ENCODE results near the gene EFR3B.
"Not testable (repeated sequence)": the region's sequence is repeated elsewhere in the genome, so short reads cannot be mapped to it uniquely, and the experiment has no call there.

Gene EFR3B

GRCh38 chr2:25102352-25102751, 60.5 kb downstream of the EFR3B start:
- not testable (repeated sequence) for DNase-seq (ENCODE audit: low read depth in 1 of 2, low spot score in 1 of 2)

GRCh38 chr2:25103287-25103871, 61.5 kb downstream of the EFR3B start:
- DNase-seq (ENCODE audit: low read depth in 1 of 2, low spot score in 1 of 2): no peak

- no peak for DNase-seq (ENCODE audit: low read depth in 1 of 2, low spot score in 1 of 2)
These were observed 62.9 kb downstream of the EFR3B start for GRCh38 chr2:25104736-25105135.

GRCh38 chr2:25105336-25106085, 63.6 kb downstream of the EFR3B start:
- no peak for DNase-seq (ENCODE audit: low read depth in 1 of 2, low spot score in 1 of 2)

- DNase-seq (ENCODE audit: low read depth in 1 of 2, low spot score in 1 of 2): no peak
These were observed 67.9 kb downstream of the EFR3B start for GRCh38 chr2:25109822-25110221.

GRCh38 chr2:25112113-25112512, 70.2 kb downstream of the EFR3B start:
- no peak for DNase-seq (ENCODE audit: low read depth in 1 of 2, low spot score in 1 of 2)

GRCh38 chr2:25115249-25115883, 73.5 kb downstream of the EFR3B start:
- DNase-seq (ENCODE audit: low read depth in 1 of 2, low spot score in 1 of 2): no peak

- DNase-seq (ENCODE audit: low read depth in 1 of 2, low spot score in 1 of 2): no peak
These were observed 74.0 kb downstream of the EFR3B start for GRCh38 chr2:25115902-25116301.

- no peak for DNase-seq (ENCODE audit: low read depth in 1 of 2, low spot score in 1 of 2)
These were observed 75.1 kb downstream of the EFR3B start for GRCh38 chr2:25116956-25117355.

GRCh38 chr2:25119263-25119662, 77.4 kb downstream of the EFR3B start:
- no peak for DNase-seq (ENCODE audit: low read depth in 1 of 2, low spot score in 1 of 2)

GRCh38 chr2:25122367-25122766, 80.5 kb downstream of the EFR3B start:
- no peak for DNase-seq (ENCODE audit: low read depth in 1 of 2, low spot score in 1 of 2)

GRCh38 chr2:25123682-25124081, 81.8 kb downstream of the EFR3B start:
- no peak for DNase-seq (ENCODE audit: low read depth in 1 of 2, low spot score in 1 of 2)

- no peak for DNase-seq (ENCODE audit: low read depth in 1 of 2, low spot score in 1 of 2)
These were observed 83.3 kb downstream of the EFR3B start for GRCh38 chr2:25125189-25125588.

- DNase-seq (ENCODE audit: low read depth in 1 of 2, low spot score in 1 of 2): no peak
These were observed 84.1 kb downstream of the EFR3B start for GRCh38 chr2:25125976-25126375.

- DNase-seq (ENCODE audit: low read depth in 1 of 2, low spot score in 1 of 2): not testable (repeated sequence)
These were observed 85.2 kb downstream of the EFR3B start for GRCh38 chr2:25127071-25127470.

- no peak for DNase-seq (ENCODE audit: low read depth in 1 of 2, low spot score in 1 of 2)
These were observed 85.8 kb downstream of the EFR3B start for GRCh38 chr2:25127646-25128045.

- DNase-seq (ENCODE audit: low read depth in 1 of 2, low spot score in 1 of 2): no peak
These were observed 88.1 kb downstream of the EFR3B start for GRCh38 chr2:25129901-25130520.

GRCh38 chr2:25131253-25131566, 89.3 kb downstream of the EFR3B start:
- no peak for DNase-seq (ENCODE audit: low read depth in 1 of 2, low spot score in 1 of 2)

GRCh38 chr2:25131567-25132298, 89.9 kb downstream of the EFR3B start:
- peak in 1 of 2 donors; percentile 5 for DNase-seq (ENCODE audit: low read depth in 1 of 2, low spot score in 1 of 2)

GRCh38 chr2:25132299-25132635, 90.4 kb downstream of the EFR3B start:
- DNase-seq (ENCODE audit: low read depth in 1 of 2, low spot score in 1 of 2): no peak

GRCh38 chr2:25132693-25133092, 90.8 kb downstream of the EFR3B start:
- DNase-seq (ENCODE audit: low read depth in 1 of 2, low spot score in 1 of 2): no peak

GRCh38 chr2:25140535-25140934, 98.7 kb downstream of the EFR3B start:
- DNase-seq (ENCODE audit: low read depth in 1 of 2, low spot score in 1 of 2): not testable (repeated sequence)

Measured in stimulated activated CD4-positive, alpha-beta T cell treated with anti-CD3 and anti-CD28 coated beads, Interleukin-15, amount 100 ng/mL, for 1 hour (primary cell).